GM12892 (cell line): Measurements from ENCODE around the gene ODF2.

Source experiments
- POLR2A ChIP-seq: IDR thresholded peaks from 2 replicates; pipeline ENCODE4 v1.6.1; 2011; ENCODE audit warnings: low read depth, low read length, control low read depth
- POLR2AphosphoS5 ChIP-seq: IDR thresholded peaks from 2 replicates; pipeline ENCODE4 v1.6.1; 2011; ENCODE audit warnings: low read depth, low read length, control low read depth

GRCh38 chr9:128459011-128459410 is 3.2 kb downstream of the ODF2 start:
- TF ChIP-seq POLR2A (no peak), POLR2AphosphoS5 (no peak)
